ENCODE data around the gene NTF3.

The NTF3 gene

DNA sequence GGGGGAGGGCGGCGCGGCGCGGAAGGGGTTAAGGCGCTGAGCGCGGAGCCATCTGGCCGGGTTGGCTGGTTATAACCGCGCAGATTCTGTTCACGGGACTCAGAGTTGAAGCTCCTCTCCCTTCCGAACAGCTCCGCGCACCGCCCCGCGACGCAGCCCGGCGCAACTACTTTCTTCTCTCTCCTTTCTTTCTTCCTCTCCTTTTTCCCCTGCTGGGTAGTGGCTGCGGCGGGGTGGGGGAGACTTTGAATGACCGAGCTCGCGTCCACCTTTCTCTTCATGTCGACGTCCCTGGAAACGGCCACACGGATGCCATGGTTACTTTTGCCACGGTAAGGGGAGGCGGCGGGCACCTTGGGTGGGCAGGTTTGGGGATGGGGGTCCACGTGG is at the start of gene NTF3:
Gene NTF3, plus strand, starts transcription at position 98 of the 390 bp plus-strand sequence. Its CDS starts 217 bp downstream, at position 315.
- DNase-seq: no peak

DNA sequence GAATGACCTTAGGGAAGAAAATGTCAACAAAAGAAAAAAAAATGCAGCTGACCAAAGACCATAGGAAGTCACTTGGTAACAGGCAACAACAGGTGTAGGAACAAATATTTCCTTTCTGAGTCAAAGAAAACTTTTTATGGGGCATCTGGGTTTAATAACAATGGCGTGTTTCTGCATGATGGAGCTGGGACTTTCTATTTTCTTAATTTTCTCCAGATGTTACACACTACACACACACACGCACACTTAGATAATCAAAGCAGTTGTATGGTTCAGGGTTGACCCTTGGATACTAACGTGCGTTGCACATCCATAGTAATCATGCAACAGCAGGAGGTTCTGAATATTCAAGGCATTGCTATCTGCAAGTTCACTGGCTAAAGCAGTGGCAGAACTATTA is 47.9 kb upstream of the NTF3 start:
- no peak for DNase-seq

DNA sequence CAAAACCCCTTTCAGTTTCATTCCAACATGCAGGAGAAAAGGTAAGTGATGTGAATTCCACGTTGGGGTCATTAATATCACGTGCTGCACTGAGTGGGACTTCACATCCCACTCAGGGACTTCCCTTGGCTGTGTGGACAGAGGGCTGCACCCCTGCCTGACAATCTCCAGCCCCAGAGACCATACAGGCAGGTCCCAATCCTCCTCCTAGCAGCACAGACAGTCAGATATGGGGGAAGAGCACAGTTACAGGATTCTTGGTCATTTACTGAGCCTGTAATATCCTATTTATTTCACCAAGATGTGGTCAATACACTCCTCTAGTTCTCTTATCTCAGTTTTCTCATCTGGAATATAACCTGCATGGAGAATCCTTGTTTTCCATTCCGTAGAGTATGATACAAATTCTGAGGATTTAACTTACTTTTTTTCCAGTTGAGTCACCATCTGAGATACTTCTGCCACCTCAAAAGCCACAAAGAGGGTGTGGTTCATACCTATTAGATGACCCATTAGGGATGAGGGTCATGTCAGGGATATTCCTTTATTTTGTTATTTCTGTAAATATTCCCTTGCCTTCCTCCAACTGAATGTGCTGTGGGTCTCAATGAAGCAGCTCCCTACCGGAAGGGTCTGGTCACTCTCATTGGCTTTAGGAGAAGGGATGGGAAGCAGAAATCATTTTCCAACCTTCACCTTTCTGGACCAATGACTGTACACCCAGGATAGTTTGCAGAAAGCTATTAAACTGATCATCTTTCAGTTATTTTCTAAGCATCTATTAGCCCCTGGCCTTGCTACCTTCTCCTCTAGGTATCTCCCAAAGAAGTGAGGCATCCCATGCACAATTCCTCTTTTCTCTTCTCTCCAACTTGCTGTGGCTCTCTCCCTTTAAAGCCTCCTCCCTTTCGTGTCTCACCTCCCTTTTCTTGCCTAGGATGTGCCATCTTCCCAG is 43.0 kb upstream of the NTF3 start:
- no peak for DNase-seq

DNA sequence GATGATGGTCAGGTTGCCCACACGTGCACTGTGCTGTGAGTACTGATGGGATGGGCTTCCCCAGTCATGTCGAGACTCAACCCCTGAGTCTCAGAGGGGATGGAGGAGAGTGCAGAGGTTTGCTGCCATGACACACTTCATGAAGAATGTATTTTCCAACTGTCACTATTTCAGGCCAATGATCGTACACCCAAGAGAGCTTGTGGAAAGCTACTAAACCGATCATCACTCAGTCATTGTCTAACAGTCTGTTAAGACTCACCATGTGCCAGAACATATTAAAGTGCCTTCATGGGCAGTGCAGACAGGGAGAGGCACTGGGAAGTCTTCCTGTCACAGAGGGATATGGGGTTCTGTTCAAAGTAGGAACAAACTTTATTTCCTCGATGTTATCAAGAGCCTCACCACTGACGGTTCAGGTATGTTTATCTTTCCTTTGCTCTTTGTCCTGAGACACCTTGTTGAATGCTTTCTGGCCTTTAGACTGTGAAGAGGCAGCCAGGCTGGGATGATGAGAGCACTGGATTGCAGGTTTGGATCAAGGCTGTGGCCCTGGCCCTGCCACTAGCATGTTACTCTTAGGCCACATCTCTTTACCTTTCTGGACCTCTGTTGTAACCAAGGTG is 41.6 kb upstream of the NTF3 start:
- no peak for DNase-seq

DNA sequence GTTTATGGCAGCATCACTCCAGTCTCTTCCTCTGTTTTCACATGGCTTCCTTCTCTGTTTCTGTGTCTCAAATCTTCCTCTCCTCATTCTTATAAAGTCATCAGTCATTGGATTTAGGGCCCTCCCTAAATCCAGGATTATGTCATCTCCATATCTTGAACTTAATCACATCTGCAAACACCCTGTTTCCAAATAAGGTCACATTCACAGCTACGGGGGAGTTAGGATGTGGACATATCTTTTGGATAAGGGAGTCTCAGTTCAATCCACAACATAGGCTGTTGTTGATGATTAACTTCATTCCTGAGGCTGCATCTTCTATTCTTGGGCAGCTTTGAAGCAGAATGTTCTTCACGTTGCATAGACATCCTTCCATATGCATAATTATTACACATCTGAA is 40.3 kb upstream of the NTF3 start:
- DNase-seq: no peak

DNA sequence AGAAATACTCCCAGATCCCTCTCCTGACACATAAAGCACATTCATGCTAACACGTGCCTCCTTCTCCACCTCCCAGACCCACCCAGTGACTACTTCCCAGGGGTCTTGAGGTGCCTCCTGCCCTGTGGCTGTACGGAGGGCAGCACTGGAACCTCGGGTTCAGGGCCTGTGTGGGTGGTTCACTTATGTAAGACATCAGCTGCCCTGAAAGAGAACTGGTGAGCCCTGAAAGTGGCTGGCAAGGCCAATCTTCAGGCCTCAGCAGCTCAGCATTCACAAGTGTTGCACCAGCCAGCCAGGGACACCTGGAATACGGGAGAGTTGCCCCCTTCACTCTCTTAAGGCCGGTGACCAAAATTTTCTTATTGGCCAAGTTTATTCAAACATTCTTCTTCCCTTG is 38.9 kb upstream of the NTF3 start:
- DNase-seq: no peak

DNA sequence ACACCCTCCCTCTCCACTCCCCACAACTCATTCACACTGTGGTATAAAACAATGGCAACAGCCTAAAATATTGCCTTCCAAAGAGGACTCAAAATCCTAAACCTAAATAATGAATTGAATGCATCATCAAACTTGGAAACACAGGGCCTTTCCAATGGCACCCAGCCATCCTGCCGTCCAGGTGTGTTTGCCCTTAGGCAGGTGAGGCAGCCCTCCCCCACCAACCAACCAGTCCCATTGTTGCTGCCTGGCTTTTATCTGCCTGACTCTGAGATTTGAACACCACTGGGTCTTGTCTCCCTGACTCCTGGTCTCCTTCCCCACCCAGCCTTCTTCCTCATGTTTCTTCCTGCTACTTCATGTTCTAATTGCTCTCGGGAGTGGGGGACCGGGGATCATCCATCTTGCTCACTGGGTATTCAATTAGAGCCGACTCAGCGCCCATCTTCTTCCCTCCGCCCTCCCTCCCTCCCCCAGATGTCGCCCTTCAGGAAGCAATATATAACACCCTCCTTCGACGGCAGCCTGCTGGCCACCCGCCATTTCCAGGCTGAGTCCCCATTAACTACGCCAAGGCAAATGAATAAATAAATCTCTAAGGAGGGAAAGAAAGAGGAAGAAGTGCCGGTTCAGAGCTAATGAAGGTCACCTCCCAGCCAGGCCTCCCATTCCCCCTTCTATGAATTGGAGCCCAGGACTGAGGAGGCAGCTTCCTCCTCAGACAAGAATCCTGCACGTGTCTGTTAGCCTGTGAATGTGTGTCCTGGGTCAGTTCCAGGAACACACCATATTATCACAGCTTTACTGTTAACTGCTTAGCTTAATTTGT is 36.3 kb upstream of the NTF3 start:
- DNase-seq: no peak

DNA sequence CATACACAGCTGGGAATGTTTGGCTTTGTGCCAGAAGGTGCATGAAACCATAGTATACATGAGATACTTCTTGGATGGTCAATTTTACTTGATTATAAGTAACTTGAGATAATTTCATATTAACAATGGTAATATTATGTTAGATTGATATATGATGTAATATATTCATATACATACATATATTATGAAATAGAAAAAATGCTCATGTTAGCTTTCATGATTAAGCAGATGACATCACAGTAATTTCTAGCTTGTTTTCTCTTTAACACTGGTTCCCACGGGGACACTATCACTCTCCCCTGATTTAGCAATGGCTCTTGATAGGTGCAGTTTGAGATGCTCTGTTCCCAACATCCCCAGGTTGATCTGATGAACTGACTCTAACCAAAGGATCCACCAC is 35.4 kb upstream of the NTF3 start:
- no peak for DNase-seq

DNA sequence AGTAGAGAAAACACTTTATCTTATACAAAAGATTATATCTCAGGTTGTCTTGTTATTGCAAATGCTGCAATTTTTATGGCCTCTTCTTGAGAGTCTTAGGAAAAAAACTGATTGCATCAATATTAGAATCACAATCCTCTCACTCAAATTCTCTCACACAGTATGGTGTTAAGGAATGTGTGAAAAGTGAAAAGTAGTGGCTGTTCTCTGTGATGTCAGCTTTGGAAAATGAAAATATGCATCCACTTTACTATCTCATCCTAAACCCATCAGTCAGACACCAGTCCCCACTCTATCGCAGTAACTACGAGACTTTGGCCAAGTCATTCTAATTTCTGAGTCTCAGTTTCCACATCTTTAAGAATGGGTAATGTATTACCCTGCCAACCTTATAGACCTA is 32.6 kb upstream of the NTF3 start:
- no peak for DNase-seq

DNA sequence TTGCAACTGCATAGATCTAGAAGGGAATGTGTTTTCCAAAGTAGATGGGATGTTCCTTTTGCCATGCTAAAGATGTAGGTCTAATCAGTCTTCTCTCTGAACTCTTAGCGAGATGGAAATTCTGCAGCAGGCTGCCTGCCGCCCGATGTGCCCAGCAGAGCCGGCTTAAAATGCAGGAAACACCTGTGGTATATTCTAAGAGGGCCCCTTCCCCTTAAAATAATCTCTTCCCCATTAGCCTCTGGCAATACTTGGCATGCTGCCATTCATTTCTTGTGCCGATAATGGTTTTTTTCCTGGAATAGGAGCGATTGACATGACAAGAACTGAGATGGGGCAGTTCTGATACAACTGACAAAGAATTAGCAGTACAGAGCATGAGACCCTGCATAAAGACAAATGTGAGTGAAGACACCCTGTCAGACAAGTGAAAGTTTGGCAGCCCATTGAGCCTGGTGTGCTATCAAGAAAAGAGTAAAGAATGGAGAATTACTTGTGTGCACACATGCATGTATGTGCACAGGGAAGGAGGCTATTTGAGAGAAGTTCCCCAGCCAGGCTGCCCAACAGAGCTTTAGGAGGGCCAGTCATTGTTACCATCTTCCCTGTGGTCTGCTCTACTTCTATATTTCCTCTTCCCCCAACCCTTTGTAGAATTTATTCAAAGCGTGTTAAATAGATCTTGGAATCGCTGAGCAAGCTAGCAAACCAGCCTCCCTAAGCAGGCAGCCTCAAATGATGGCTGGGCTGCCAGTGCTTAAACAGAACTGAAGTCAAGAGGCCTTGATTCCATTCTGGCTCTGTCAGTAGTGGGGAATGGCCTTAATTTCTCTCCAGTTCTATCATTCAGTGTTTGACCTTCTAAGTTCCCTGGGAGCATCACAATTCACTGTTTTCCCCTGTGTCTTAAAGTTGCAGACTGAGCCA is 29.6 kb upstream of the NTF3 start:
- DNase-seq: no peak

DNA sequence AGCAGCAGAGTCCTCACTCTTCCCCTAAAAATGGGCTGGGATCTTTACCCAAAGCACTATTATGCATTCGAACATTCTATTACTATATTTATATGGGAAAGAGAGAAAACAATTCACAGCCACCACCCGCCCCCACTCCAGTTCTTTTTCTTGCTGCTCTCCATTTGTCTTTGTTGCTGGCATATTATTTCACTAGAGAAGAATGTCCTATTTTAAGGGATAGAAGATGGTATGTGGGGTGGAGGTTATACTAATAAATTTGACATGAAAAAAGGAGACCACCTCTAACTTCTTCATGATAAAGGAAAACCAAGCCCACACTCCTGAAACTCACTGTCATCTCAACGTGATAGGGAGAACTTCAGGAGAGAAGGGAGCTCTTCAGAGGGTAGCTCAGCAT is 28.5 kb upstream of the NTF3 start:
- no peak for DNase-seq

DNA sequence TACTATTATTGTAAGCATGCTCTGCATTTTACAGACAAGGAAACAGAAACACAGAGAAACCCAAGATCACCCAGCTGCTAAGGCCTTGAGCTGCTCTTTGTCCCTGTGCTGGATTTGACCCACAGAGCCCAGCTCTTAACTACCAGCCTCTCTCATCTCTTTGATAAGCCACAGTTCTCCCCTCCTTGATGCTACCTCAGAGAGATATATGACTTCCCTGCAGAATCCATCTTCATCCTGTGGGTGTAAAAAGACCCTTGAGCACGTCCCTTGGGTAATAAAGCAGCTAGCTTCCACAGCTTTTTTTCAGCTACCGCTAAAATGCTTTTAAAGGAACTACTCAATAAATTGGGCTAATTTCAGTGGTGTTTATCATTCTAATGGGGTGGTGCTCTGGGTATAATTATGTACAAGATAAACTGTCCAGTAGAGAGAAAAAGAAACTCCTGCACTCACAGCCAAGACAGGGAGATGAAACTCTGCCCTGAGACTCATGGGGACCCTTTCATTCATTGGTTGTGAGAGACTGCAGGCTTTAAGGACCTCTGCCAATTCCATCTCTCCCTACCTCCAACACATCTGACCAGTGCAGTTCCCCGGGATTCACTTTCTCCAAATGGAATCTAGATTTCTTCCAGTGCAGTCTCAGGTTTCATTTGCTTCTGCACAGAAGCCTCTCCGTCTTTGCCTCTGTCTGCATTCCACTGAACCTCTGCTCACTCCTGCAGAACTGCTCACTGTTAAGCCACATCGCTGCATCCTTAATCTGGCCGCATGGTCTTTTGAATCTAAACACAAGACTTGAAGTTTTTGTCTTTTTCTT is 24.7 kb upstream of the NTF3 start:
- no peak for DNase-seq

DNA sequence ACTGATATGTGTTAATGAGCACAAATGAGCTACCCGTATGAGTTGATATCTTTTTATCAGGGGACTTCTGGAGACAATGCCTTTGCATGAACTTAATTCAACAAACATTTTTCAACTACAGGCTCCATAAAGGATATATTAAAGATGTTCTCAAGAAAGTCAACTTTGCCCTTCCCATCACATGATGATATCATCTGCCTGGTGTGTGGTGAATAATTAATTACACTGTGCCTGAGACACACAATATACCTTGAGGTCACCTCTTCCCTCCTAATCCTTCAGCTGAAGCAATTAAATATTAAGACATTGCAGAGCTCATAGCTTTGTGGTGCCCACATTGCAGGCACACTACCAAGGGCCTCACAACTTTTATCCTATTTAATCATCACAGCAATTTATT is 22.3 kb upstream of the NTF3 start:
- no peak for DNase-seq

DNA sequence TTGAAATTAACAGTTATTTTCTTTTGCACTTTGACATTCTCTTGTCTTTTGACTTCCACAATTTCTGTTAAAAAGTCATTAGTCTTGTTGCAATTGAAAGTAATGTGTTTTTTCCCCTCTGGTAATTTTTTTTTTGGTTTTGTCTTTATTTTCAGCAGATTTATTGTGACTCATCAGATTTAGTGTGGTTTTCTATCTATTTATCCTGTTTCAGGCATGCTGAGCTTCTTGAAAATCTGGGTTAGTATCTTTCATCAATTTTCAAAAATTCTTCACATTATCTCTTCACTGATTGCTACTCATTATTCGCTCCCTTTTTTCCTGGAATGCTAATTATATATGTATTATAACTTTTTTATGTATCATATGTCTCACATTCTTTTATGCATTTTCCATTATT is 15.3 kb upstream of the NTF3 start:
- no peak for DNase-seq

DNA sequence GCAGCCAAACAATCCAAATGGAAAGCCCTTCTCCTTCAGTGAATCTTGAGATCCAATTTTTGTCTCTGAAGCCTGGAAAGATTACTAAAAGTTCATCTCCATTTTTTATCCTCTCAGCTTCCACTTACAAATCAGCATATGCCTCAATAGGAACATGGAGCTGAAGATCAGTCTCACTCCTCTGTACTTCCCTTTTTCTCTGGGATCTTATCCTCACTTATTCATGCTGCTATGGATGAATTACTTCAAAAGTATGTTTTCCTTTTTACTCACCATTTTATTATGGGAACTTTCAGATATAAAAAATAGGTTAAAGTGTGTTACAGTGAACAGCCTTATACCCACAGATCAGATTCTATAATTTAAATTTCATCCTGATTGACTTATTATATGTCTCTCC is 14.4 kb upstream of the NTF3 start:
- DNase-seq: no peak

DNA sequence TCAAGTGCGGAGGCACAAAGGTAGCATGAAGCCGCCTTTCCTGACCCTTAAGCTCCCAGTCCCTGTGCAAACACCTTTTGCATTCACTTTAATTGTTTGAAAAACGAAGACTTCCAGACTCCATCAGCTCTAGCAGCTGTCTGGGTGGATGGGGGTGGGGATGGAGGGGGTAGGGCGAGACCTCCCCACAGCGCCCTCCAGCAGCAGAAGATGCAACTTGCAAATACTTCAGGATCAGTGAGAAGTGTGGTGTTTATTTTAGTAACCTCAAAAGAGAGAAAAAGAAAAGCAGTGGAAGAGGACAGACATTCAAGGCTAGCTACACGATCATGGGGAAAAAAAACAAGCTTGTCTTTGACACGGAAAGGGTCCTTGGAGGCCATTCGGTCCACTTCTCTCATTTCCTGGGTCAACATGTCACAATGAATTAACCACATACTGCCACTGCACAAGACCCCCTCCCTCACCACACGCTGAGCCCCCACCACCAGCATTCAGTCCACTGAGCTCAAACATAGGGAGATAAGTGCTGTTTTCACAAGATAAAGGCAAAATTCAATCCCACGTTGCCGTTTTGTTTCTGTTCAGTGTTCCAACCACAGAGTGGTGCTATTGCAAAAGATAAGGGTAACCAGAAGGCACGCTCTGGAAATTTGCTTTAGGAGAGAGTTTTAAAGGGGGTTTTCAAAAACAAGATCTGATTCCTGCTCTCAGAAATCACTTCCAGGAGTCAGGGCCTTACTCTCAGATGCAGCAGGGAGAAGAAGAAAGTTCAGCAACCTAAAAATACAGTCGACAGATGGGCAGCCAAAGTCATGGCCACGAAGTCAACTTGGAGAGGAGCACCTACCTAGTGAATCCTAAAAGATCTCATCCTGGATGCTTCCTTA is 3.3 kb upstream of the NTF3 start:
- DNase-seq: no peak

DNA sequence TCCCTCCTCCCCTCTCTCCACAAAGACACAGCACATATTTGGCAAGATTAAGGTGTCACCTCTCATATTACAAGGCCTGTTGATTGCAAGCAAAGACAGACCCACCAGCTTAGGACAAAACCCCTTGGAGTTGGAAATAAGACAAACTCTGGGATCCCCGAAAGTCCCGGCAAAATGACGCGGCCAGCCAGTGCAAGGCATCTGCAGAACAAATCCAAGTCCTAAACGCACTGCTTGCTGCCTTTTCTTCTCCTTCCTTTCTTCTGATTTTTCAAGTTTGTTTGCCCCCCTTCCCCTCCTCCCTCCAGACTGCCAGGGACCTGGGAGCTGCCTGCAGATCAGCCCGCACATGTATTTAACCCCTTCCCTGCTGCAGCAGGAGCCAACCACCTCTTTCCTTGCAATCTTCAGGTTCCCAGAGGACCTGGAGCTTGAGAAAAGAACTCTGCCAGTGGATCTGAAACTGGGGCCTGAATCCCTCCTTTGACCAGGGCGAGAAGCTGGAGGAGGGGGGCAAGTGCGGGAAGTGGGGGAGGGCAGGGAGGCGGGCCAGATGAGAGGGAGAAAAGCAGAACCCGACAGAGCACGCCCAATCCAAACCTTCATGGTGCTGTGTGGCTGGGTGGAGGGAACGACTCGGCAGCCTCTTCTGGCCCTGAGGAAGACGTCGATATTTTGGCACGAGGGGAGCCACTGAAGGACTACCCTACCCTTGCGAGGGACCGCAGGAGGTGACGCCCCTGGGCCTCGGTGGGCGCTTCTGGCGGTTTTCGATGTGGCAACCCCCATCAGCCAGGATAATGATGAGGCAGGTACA is 2.0 kb upstream of the NTF3 start:
- DNase-seq: no peak

DNA sequence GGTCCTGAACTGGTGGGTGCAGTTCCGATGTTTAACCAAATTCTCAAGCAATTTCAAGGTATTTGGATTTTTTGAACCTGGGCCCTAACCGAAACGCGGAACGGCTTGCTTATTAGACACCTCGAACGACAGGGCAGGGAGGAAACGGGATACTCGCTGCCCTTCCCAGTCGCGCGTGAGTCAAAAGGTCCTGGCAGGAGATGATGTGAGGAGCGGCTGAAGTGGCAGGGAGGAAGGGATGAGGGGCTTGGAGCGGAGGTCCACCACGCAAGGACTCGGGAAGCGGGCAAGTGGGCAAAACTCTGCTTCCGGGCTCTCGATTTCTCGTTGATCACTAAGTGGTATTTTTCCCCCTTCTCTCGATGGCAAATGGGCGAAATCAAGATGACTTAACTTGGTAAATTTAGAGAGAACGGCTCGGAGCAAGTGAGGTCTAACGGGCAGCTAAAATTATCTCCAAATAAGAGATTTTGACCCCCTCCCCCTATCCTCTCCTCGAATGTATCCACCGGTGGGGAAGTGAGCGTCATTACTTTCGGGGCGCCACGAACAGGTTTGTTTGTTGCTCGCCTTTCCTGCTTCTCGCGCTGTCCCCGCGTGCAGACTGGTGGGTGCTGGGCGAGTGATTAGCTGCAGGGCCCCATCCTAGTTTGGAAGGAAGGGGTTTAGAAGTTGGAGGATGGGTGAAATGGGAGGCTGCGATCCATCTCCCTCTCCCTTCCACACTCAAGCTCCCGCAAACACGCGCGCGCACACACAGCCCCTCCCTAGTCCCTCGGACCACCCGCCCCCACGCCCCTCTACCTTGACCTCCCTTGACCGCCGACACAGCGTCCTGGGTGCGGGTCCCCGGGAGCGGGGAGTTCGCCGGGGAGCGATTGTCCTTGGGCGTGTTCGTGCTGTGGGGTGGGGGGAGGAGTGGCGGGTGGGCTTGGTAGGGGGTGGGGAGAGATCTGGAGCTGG is 986 bp upstream of the NTF3 start:
- DNase-seq: no peak

All from CD4-positive, alpha-beta T cell treated with Interferon gamma for 1 hour (primary cell).